Neural cell (in vitro differentiated cells): ENCODE data around the gene CAPZA2.

Source experiments
- EZH2 ChIP-seq: fragments of 200-600, 300-800 bp; shearing (Covaris generic), sonication (generic); IDR thresholded peaks from 2 replicates; pipeline ENCODE4 v1.6.1; 2014; ENCODE audit warnings: antibody characterized with exemption, low read length, borderline replicate concordance, mild to moderate bottlenecking; ENCODE audit not compliant: insufficient read depth, poor library complexity, severe bottlenecking
- POLR2AphosphoS5 ChIP-seq: IDR thresholded peaks from 2 replicates; pipeline ENCODE4 v1.6.1; 2012
- RAD21 ChIP-seq: fragments of 450-650 bp; conservative IDR thresholded peaks from 2 replicates; pipeline ENCODE4 v1.6.1; 2014; ENCODE audit warnings: antibody characterized with exemption, mild to moderate bottlenecking, moderate library complexity
- TF ChIP-seq, protein P1 (sequence below): fragments of 450-650 bp; IDR thresholded peaks from 2 replicates; pipeline ENCODE4 v1.5.1; 2014; ENCODE audit warnings: antibody characterized with exemption, mild to moderate bottlenecking, moderate library complexity; ENCODE audit not compliant: poor library complexity, severe bottlenecking

DNA sequence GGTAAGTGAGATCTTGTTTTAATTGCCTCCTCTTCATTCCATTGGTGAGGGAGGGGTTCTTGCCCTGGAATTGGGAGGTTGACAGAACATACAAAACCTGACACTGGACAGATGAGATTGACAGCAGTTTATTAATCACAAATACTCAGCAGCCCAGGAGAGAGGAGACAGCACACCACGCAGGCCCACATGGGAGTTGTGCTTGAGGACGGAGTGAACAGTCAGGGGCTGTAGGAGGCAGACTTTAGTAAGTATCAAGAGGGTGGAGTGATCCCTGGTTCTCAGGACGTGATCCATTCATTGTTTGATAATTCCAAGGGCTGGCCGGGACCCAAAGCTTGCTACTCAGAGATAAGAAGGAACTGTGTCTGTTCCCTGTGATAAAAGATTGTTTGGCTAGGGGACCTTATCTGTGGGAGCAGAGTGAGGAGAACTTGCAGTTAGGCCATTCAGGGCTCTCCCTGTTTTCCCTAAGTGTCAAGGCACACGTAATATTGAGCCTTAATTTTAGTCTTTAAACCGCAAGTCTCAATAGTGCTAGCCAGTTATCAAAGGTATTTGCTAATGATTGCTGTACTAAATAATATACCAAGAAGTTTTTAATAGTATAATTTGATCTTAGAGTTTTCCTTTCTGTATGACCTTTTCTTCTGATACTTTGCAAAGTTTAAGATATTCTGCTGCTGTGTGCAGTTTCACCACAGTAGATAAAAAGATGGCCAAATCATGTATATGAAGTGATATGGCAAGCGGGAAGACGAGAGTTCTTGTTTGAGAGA is 14.5 kb downstream of the CAPZA2 start:
- TF ChIP-seq RAD21 (no peak), EZH2 (no peak), POLR2AphosphoS5 (no peak)
- TF ChIP-seq, protein P1, sequence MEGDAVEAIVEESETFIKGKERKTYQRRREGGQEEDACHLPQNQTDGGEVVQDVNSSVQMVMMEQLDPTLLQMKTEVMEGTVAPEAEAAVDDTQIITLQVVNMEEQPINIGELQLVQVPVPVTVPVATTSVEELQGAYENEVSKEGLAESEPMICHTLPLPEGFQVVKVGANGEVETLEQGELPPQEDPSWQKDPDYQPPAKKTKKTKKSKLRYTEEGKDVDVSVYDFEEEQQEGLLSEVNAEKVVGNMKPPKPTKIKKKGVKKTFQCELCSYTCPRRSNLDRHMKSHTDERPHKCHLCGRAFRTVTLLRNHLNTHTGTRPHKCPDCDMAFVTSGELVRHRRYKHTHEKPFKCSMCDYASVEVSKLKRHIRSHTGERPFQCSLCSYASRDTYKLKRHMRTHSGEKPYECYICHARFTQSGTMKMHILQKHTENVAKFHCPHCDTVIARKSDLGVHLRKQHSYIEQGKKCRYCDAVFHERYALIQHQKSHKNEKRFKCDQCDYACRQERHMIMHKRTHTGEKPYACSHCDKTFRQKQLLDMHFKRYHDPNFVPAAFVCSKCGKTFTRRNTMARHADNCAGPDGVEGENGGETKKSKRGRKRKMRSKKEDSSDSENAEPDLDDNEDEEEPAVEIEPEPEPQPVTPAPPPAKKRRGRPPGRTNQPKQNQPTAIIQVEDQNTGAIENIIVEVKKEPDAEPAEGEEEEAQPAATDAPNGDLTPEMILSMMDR: no peak
